Hepatocyte (in vitro differentiated cells): Measurements from ENCODE around the gene ASPHD2. TPM values are rescaled to one million over a fixed set of nuclear protein-coding genes. Genes with fewer than 3 reads are reported as not detected.

Experiments used
- DNase-seq: peaks from one replicate; pipeline ENCODE4 v3.0.0-alpha.2; 2016; ENCODE audit warnings: low spot score
- H2AFZ ChIP-seq: fragments of 200-600 bp; sonication (generic); 2 replicates; pipeline ENCODE4 v1.6.0; 2016; ENCODE audit warnings: antibody characterized with exemption, mild to moderate bottlenecking
- H3K27ac ChIP-seq: fragments of 200-600 bp; sonication (generic); 2 replicates; pipeline ENCODE4 v1.5.1; 2016; ENCODE audit warnings: mild to moderate bottlenecking
- H3K27me3 ChIP-seq: fragments of 200-600 bp; sonication (generic); 2 replicates; pipeline ENCODE4 v1.6.1; 2016
- H3K36me3 ChIP-seq: fragments of 200-600 bp; sonication (generic); replicated peaks from 2 replicates; pipeline ENCODE4 v1.5.1; 2016; ENCODE audit warnings: low read depth; ENCODE audit not compliant: insufficient read depth
- H3K4me1 ChIP-seq: fragments of 200-600 bp; sonication (generic); 2 replicates; pipeline ENCODE4 v1.5.1; 2016; ENCODE audit warnings: mild to moderate bottlenecking, moderate library complexity; ENCODE audit not compliant: insufficient read depth
- H3K4me2 ChIP-seq: fragments of 200-600 bp; sonication (generic); 2 replicates; pipeline ENCODE4 v1.6.0; 2016
- H3K4me3 ChIP-seq: fragments of 200-600 bp; sonication (generic); 2 replicates; pipeline ENCODE4 v1.5.1; 2016; ENCODE audit warnings: mild to moderate bottlenecking
- H3K79me2 ChIP-seq: fragments of 200-600 bp; sonication (generic); 2 replicates; pipeline ENCODE4 v1.6.0; 2017; ENCODE audit warnings: mild to moderate bottlenecking
- H3K9me2 ChIP-seq: fragments of 200-600 bp; sonication (generic); replicated peaks from 2 replicates; pipeline ENCODE4 v1.6.0; 2017; ENCODE audit warnings: mild to moderate bottlenecking; ENCODE audit not compliant: insufficient read depth
- H3K9me3 ChIP-seq: fragments of 200-600 bp; sonication (generic); 2 replicates; pipeline ENCODE4 v1.5.1; 2016; ENCODE audit warnings: low read depth, mild to moderate bottlenecking
- H4K20me1 ChIP-seq: fragments of 200-600 bp; sonication (generic); 2 replicates; pipeline ENCODE4 v1.6.0; 2016; ENCODE audit warnings: mild to moderate bottlenecking; ENCODE audit not compliant: insufficient read depth, poor library complexity, severe bottlenecking
- EZH2 ChIP-seq: fragments of 200-600 bp; sonication (generic); IDR thresholded peaks from 2 replicates; pipeline ENCODE4 v1.6.1; 2016; ENCODE audit warnings: antibody characterized with exemption, mild to moderate bottlenecking, borderline replicate concordance
- EZH2phosphoT487 ChIP-seq: fragments of 200-600 bp; sonication (generic); IDR thresholded peaks from one replicate; pipeline ENCODE4 v1.6.1; 2018; ENCODE audit warnings: antibody characterized with exemption, mild to moderate bottlenecking, low read depth, moderate library complexity; ENCODE audit not compliant: unreplicated experiment, severe bottlenecking
- WGBS: methylation state at CpG from one replicate; pipeline ENCODE4 v1.1.6; 2016; ENCODE audit warnings: low lambda C conversion rate; ENCODE audit errors: missing lambda C conversion rate; 5-methylcytosine and 5-hydroxymethylcytosine counted together
- polyA plus RNA-seq: library from polyadenylated mRNA; unstranded; fragments of >200 nt; fragmentation: Nextera tagmentation; extraction: Ambion mirVana; gene quantifications from 2 replicates; pipeline ENCODE4 v1.2.1, GENCODE V29; 2016
- total RNA-seq: library from RNA; depleted of rRNA; stranded (reverse); fragments of >200 nt; gene quantifications from 2 replicates; pipeline ENCODE4 v1.2.3, GENCODE V29; 2014
- TF ChIP-seq, protein P1 (sequence below): fragments of 200-600 bp; sonication (generic); IDR thresholded peaks from 2 replicates; pipeline ENCODE4 v1.5.1; 2016; ENCODE audit warnings: antibody characterized with exemption, mild to moderate bottlenecking; ENCODE audit not compliant: poor library complexity

Gene ASPHD2
- total and polyA plus RNA-seq, 2 experiments from 2014 or later: 1.2 to 2.6 TPM

GRCh38 chr22:26448941-26449340, 19.9 kb downstream of the ASPHD2 start:
- Histone ChIP-seq H3K36me3 (no peaks in the 10 kb centered on the region), H2AFZ (no peak overlapping the region), H3K9me2 (no peaks in the 10 kb centered on the region), H3K4me2 (no peak overlapping the region), H3K27ac (no peak overlapping the region), H3K9me3 (no peaks in the 10 kb centered on the region), H3K4me1 (no peaks in the 10 kb centered on the region), H3K4me3 (no peak overlapping the region), H3K27me3 (no peaks in the 10 kb centered on the region), H4K20me1 (no peaks in the 10 kb centered on the region), H3K79me2 (no peaks in the 10 kb centered on the region)
- 86% methylated on average over 6 of the region's 6 CpGs for WGBS
- TF ChIP-seq EZH2phosphoT487 (no peak), EZH2 (no peak)
- TF ChIP-seq, protein P1, sequence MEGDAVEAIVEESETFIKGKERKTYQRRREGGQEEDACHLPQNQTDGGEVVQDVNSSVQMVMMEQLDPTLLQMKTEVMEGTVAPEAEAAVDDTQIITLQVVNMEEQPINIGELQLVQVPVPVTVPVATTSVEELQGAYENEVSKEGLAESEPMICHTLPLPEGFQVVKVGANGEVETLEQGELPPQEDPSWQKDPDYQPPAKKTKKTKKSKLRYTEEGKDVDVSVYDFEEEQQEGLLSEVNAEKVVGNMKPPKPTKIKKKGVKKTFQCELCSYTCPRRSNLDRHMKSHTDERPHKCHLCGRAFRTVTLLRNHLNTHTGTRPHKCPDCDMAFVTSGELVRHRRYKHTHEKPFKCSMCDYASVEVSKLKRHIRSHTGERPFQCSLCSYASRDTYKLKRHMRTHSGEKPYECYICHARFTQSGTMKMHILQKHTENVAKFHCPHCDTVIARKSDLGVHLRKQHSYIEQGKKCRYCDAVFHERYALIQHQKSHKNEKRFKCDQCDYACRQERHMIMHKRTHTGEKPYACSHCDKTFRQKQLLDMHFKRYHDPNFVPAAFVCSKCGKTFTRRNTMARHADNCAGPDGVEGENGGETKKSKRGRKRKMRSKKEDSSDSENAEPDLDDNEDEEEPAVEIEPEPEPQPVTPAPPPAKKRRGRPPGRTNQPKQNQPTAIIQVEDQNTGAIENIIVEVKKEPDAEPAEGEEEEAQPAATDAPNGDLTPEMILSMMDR: no peak
- no peak for DNase-seq

DNA sequence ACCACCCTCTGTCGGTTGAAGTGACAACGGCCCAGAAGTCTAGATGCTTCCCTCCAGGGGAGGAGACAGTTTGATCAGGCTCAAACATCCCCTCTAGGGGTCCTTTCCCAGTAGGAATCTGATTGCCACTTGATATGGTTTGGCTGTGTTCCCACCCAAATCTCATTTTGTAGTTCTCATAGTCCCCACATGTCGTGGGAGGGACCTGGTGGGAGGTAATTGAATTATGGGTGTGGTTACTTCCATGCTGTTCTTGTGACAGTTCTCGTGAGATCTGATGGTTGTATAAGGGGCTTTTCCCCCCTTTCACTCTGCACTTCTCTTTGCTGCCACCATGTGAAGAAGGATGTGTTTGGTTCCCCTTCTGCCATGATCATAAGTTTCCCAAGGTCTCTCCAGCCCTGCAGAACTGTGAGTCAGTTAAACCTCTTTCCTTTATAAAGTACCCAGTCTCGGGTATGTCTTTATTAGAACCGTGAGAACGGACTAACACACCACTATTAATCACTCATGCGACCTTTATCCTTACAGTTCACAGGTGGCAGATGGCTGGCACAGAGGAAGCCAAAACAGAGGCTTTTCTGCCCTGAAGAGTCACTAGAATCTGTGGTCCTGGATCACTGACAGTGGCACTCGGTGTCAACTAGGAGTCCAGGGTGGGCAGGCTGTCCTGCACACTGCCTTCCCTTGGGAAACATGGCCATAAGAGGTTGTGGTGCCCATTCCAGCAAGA, 21.6 kb downstream of the ASPHD2 start:
- DNase-seq: no peak

DNA sequence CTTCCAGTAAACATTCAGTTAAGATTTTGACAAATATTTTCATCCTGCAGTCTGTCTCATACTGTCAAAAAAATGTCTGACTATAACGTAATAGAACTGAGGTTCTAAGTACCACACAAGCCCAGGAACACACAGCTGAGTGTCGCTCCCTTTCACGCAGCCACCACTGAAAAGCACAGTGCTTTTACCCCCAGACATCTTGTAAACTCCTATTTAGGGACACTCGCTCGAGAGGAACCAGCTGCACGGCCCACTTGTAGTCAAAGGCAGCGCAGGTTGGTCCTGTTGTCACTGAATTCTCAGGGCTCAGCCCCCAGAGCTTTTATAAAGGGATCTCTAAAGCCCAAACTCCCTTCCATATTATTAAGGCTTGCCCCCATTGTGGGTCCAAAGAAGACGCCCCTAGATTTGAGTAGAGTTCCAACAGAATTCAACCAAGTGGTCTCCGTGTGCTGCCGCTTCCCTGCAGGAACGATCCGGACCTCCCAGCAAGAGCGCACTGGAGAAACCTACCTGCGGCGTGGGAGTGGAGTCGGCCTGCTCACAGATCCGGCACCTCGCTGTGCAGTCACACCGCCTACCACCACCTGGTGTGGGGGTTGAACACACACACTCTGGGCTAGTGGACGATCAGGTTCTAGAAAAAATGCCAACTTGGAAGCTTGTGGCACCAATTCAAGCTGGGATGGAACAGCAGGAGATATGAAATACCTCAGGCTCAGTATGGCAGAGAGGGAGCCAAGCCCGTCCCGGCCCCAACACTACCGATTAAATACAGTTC, 23.4 kb downstream of the ASPHD2 start:
- no peaks in the 10 kb centered on the region for H4K20me1 ChIP-seq
- H2AFZ ChIP-seq: no peak overlapping the region
- TF ChIP-seq EZH2phosphoT487 (no peak), EZH2 (no peak)
- TF ChIP-seq, protein P1: no peak
- H3K27me3 ChIP-seq: no peaks in the 10 kb centered on the region
- no peaks in the 10 kb centered on the region for H3K9me3 ChIP-seq
- no peaks in the 10 kb centered on the region for H3K9me2 ChIP-seq
- no peaks in the 10 kb centered on the region for H3K36me3 ChIP-seq
- no peak overlapping the region for H3K27ac ChIP-seq
- H3K79me2 ChIP-seq: no peaks in the 10 kb centered on the region
- no peaks in the 10 kb centered on the region for H3K4me1 ChIP-seq
- H3K4me3 ChIP-seq: no peak overlapping the region
- 95% methylated on average over 23 of the region's 23 CpGs for WGBS
- H3K4me2 ChIP-seq: no peak overlapping the region
- no peak for DNase-seq

More for the DNA sequence above, 21.6 kb downstream of the ASPHD2 start:
- H3K79me2 ChIP-seq: no peaks in the 10 kb centered on the region
- no peak overlapping the region for H3K27ac ChIP-seq
- H3K4me2 ChIP-seq: no peak overlapping the region
- H3K36me3 ChIP-seq: no peaks in the 10 kb centered on the region
- no peak overlapping the region for H3K4me3 ChIP-seq
- WGBS: 93% methylated on average over 9 of the region's 9 CpGs
- TF ChIP-seq, protein P1: no peak
- TF ChIP-seq EZH2: no peak
- TF ChIP-seq EZH2phosphoT487: no peak
- no peaks in the 10 kb centered on the region for H3K4me1 ChIP-seq
- no peak overlapping the region for H2AFZ ChIP-seq
- no peaks in the 10 kb centered on the region for H4K20me1 ChIP-seq
- no peaks in the 10 kb centered on the region for H3K27me3 ChIP-seq
- no peaks in the 10 kb centered on the region for H3K9me3 ChIP-seq
- no peaks in the 10 kb centered on the region for H3K9me2 ChIP-seq
